GM18526 (cell line): Measurements from ENCODE around the gene ANTXR1.

Experiments used
- POLR2A ChIP-seq: IDR thresholded peaks from 3 replicates; pipeline ENCODE4 v1.6.1; 2011; ENCODE audit not compliant: insufficient read length; ENCODE audit errors: extremely low read depth

ANTXR1 gene

DNA sequence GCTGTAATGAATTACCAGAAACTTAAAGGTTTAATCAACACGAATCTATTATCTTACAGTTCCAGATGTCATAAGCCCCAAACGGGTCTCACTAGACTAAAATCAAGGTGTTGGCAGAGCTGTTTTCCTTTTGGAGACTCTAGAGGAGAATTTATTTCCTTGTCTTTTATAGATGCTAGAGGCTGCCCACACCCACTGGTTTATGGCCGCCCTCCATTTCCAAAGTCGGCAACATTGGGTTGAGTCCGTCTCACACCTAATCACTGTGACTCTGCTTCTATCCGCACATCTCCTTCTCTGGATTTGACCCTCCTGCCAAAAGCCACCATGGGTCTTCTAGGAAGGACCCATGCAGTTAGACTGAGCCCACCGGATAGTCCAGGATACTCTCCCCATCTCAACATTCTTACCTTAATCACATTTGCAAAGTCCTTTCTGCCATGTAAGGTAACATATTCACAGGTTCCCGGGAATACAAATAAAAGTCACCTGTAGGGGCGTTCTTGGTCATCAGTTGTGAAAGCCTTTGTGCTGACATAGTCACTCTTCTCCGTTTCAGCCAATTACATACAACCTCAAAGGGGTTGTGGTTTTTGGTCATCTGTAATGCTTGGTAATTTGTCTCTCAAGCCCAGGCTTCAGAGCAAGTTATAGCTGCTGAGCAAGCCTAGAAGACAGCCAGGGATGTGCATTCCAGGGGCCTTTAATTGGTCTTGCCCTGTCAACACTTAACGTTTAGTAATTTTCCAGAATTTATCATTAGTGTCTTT lies 179.4 kb downstream of the ANTXR1 start:
- TF ChIP-seq POLR2A = no peak

DNA sequence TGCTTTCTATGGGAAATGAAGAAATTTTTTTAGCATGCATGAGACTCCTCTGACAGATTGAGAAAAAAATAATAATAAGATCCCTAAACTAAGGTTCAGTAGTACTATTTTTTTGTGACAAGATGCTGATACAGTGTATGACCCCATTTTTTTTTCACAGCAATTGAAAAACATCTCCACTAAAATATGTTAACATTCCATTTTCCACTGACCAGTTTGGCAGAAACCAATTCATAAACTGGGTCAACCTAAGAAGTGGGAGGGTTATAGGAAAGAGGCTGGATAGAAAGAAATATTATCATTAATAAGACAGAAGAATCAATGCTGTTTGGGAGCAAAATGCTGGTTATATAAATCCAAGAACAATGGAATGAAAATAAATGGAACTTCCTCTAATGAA lies 182.7 kb downstream of the ANTXR1 start:
- TF ChIP-seq POLR2A = no peak

DNA sequence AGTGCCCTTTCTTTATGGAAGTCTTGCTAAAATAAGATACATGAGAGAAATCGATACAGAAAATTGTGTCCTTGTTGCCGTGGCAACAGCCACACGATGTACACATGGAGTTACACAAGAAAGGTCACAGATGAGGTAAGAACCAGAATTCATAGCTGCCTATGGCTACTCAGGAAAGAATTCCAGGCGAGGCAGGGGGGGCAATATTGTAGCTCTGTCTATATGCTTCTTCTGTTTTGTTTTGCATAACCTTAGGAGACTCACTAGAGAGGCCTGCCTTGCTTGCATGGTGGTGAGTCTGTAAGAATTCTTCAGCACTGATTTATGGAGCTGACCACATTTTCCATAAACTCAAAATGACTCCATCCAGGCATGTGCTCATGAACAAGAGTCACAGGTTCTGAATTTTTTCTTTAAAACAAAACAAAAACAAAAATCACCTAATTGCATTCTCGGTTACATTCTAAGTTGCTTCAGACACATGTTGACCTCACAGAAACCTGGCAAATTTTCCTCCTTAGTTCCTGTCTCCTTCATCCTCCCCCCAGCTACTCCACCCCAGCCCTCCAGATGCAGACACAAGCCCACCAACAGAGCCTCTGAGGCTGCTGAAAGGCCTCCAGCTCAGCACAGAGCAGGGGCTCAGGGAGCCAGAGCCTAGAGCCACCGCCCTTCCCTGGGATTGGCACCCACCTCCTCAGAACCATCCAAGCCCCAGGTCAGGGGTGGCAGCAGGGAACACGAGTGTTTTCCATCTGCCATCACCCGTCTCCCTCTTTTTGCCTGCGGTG lies 183.5 kb downstream of the ANTXR1 start:
- TF ChIP-seq POLR2A = no peak

DNA sequence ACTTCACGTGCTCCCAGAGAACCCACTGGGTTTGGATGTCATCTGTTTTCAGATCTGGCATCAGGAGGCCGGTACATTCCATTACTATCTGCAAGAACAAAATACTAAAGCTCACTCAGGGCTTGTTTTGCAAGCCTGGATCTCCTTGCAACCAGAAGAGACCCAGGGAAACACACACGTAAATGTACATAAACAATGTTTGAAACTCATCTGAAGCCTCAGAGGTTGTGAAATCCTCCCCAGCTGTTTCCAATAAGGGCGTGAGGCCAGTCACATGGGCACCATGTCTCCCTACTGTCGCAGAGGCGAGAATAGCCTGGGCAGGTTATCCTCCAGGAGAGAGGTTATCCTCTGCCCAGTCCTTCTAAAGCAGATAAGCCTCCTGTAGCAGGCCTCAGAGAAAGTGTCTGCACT lies 187.1 kb downstream of the ANTXR1 start:
- TF ChIP-seq POLR2A = no peak

DNA sequence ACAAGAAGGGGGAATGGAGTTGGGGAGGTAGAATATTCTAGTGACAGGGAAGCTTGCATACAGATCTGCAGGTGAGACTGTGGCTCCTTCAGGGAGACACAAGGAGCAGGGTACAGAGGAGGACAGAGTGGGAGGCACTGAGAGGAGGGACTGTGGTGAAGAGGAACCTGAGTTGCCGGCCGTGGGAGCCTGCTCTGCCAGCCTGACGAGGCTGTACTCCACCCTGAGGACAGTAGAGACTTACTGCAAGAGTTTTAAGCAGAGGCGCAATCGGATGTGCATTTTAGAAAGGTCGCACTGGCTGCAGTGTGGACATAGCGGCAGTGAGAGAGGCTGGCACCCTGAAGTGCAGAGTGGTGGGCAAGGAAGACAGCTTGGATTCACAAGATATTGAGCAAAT lies 188.3 kb downstream of the ANTXR1 start:
- TF ChIP-seq POLR2A = no peak

DNA sequence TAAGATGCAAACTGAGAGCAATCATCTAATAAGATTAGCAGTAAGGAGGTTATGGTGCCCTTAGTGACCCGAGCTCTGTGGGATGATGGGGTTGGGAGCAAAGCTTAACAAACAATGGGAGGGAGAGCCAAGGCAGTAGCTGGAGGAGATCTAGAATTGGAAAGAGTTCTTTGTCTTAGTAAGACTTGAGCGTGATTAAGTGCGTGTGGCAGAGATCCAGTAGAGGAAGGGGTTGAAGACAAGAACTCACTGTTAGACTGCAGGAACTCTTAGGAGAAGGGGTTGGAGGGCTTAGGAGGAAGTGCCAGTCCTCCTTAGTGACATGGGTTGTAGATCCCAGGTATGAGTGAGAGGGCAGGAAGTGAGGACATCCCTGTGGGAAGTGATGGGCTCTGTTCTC lies 189.3 kb downstream of the ANTXR1 start:
- no peak for TF ChIP-seq POLR2A

DNA sequence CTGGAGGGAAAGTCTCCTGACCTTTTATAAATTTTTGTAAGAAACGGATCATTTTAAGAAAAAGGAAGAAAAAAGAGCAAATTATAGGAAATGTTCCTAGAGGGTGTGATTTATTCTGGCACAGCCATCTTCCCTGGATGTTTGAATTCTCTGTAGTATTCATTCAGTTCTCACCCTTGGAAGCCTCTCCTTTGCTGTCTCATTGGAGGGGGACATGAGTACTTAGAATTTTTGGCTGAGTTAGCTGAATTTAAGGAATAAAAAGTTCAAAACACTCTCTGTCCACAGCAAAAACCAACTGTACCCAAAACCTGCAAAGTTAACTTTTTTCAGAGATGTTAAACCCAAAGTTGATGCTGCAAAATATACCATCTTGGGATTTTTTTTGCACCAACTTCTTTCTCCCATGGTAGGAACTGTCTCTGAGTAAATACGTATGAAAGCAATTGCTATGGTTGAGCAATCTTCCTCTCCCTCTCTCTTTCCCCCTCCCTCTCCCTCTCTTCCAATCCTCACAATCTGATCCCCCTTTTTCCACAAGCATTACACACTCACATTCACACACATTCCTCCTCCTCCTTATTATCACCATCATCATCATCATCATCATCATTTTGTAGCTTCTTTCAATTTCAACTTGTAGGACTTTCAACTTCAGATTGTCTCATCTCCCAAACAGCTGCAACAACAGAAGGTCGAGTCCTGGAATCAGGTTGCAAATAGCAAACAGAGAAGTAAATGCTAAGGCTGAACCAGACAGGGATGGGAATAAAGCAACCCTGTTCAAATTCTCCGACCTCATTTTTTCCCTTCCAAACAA lies 190.4 kb downstream of the ANTXR1 start:
- TF ChIP-seq POLR2A = no peak

DNA sequence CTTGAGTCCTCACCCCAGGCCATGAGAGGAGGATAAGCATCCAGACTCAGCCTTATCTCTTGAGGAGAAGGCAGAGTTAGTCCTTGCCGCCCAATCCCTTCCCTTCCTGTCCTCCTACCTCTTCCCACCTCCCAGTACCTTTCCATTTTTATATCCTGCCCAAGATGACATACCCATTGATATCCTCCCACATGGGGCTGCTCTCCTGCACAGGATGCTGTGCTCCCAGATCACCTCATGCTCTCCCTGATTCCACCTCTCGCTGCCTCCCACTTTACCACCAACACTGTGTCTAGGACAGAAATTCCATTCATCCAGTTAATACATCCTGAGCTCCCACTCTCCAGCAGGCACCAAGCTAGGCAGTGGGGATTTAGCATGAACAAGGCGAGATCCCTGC lies 191.7 kb downstream of the ANTXR1 start:
- no peak for TF ChIP-seq POLR2A

DNA sequence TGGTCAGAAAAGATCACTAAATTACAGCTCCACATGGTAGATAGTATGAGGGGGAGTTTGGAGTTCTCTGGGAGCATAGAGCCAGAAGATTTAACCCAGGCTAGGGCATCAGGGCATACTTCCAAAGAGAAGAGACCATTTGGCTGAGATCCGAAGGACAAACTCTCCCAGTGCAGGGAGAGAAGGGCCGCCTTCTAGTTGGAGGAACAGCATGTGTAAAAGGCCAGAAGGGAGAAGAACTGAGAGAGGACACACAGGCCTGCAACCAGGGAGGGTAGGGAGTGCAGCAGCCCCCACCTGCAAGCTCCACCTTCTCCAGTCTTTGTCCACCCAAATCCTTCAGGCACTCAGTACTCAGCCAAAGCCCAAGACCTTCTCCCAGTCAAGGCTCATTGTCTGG lies 192.1 kb downstream of the ANTXR1 start:
- no peak for TF ChIP-seq POLR2A

DNA sequence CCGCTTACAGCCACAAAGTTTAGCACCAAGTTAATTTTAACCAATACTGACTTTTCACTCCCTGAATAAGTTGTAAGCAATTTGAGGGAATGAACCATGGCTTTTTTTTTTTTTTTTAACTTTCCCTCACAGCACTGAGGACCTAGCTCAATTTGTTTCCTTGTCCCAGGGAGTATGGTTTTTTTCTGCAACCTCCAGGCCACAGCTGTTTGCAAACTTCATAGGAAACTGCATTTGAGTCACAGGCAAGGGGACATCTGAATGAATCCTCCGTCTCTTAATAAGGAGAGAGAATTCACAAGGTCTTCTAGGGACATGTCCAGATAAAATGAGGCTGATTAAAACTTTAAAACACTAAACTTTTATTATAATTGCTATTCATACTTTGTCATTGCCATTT lies 192.5 kb downstream of the ANTXR1 start:
- no peak for TF ChIP-seq POLR2A

DNA sequence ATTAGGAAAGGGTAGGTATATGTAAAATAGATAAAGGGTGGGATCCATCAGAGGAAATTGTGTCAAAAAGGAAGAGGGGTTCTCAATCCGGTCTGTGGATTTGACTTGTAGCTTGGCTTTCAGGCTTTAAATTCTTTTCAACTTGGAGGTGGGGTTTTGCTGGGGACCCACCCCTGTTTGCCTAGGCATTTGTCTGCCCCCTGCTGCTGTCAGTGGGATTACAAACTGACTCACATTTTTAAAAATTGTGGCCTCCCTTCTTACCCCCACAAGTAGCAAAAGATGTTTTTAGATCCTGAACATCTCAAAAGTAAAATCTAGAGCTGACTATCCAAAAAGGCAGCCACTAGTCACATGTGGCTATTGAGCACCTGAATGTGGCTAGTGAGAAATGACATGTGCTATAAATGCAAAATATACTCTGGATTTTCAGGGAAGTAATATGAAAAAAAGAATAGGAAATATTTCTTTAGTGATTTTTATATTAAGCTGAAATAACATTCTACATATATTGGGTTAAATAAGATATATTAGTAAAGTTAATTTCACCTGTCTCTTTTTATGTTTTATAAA lies 195.1 kb downstream of the ANTXR1 start:
- no peak for TF ChIP-seq POLR2A

DNA sequence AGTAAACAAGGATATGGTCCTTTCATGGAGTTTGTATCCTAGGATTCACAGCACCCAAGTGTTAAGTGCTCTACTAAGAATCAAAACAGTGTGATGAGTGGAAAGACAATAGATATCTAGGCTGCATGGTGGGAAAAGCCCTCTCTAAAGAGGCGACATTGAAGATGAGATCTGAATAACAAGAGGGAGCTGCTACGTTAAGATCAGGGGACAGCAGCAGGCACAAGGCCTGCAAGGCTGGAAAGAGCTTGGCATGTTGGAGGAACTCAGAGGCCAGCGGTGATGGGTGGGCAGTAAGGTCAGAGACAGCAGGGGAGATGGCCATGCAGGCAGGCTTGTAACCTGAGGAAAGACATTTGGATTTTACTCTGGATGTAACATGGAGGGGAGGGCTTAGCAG lies 196.5 kb downstream of the ANTXR1 start:
- no peak for TF ChIP-seq POLR2A

DNA sequence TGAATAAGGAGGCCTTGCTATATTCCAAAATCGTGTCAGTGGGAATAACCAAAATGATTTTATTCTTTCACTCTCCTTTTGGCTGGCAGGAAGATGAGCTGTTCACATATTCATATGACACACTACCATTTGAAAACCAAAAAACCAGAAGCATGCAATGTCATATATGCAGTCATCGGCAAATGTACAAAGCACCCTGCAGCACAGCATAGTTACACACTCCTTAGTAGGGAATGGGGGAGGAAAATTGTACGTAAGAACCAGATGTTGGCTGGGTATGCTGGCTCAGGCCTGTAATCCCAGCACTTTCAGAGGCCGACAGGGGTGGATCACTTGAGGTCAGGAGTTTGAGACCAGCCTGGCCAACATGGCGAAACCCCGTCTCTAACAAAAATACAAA lies 197.4 kb downstream of the ANTXR1 start:
- TF ChIP-seq POLR2A = no peak

DNA sequence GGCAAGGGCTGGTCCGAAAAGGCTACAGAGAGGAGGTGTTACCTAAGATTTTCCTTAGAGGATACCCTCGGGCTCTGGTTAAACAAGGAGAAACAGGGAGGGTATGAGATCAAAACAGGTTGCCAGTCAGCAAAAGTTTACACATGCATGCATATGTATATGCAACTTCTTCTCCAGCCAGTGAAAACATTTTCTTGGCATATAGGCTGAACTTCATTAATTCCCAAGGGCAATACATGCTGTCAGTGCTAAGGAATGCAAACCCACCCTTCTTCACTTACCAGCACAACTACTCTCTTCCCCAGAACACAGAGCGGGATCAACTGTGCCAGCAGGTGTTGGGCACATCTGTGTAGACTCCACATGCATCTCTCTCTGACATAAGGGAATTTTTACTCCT lies 198.1 kb downstream of the ANTXR1 start:
- TF ChIP-seq POLR2A = no peak

DNA sequence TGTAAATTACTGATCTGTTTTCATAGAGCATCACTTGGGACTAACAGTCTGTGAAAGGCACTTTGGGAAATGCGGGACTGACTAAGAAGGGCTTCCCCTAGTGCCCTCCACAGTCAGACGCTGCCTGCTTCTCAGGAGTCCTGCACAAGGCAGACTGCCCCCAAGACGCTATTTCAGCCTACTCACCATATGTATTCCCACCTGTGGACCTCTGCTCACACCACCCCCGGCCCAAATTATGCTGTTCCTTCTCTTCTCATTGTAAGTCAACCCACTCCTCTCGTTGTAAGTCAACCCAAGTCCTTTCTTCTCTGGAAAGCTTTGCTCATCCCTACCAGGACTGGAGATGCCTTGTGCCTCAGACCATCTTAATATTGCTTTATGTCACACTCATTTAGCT lies 198.7 kb downstream of the ANTXR1 start:
- TF ChIP-seq POLR2A = no peak
